ENCODE results near the gene ARHGEF16. TPM values are rescaled to one million over a fixed set of nuclear protein-coding genes. Genes with fewer than 3 reads are reported as not detected.

Gene ARHGEF16
- total RNA-seq, 2 donors from 2014 or later: 47.7 to 64.7 TPM

DNA sequence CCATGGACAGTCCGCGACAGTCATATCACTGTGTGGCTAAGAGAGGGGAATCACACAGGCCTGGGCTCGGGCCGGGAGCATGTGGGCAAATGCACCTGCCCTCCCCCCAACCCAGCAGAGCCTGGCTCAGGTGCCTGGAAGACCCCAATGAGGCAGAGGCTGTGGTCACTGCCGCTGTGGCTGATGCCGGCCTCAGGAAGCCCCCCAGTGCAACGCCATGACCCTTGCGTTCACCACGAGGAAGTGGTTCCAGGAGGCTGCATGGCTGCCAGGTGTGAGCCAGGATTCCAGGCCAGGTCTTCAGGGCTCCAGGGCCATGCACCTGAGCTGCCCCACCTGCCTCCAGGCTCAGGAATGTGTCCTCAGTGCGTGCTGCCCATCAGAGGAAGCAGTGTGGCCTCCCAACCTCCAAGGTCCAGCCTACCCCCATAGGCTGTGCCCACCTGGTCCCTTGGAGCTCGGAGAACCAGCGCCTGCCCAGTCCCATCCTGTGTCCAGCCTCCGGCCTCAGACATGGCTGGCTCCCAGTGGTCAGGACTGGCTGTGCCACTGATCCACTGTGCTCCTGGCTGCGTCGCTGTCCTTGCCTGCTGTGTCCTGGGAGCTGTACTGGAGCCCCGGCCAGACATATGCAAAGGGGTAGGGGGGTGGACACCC, 8.0 kb downstream of the ARHGEF16 start:
- H3K9ac ChIP-seq (ENCODE audit: extremely low read depth, low read length, poor library complexity, severe bottlenecking): no peak overlapping the region
- TF ChIP-seq, protein P1, sequence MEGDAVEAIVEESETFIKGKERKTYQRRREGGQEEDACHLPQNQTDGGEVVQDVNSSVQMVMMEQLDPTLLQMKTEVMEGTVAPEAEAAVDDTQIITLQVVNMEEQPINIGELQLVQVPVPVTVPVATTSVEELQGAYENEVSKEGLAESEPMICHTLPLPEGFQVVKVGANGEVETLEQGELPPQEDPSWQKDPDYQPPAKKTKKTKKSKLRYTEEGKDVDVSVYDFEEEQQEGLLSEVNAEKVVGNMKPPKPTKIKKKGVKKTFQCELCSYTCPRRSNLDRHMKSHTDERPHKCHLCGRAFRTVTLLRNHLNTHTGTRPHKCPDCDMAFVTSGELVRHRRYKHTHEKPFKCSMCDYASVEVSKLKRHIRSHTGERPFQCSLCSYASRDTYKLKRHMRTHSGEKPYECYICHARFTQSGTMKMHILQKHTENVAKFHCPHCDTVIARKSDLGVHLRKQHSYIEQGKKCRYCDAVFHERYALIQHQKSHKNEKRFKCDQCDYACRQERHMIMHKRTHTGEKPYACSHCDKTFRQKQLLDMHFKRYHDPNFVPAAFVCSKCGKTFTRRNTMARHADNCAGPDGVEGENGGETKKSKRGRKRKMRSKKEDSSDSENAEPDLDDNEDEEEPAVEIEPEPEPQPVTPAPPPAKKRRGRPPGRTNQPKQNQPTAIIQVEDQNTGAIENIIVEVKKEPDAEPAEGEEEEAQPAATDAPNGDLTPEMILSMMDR (conservative IDR thresholded peaks at IDR 0.05): no peak
- WGBS, 2 experiments (ENCODE audit: insufficient coverage in 1 of 2, insufficient read length in 1 of 2): 96% methylated on average over 14 to 16 of the region's 16 CpGs
- H3K27ac Mint-ChIP-seq: no peak overlapping the region
- no peaks in the 10 kb centered on the region for H3K4me1 ChIP-seq (ENCODE audit: control insufficient read depth, insufficient read depth, low read length)
- H3K36me3 Mint-ChIP-seq (ENCODE audit: low read depth): peaks cover 34% of the 10 kb centered on the region
- peaks cover 6% of the 10 kb centered on the region for H3K4me1 Mint-ChIP-seq
- H3K27ac ChIP-seq (ENCODE audit: low read depth, low read length): no peak overlapping the region
- no peak for DNase-seq
- H3K27me3 Mint-ChIP-seq (ENCODE audit: insufficient read depth): peaks cover 1% of the 10 kb centered on the region
- no peaks in the 10 kb centered on the region for H3K9me3 Mint-ChIP-seq
- H3K27me3 ChIP-seq (ENCODE audit: control insufficient read depth, insufficient read depth, low read length, poor library complexity, severe bottlenecking): no peaks in the 10 kb centered on the region
- no peaks in the 10 kb centered on the region for H3K9me3 ChIP-seq (ENCODE audit: control insufficient read depth, low read length)
- no peak overlapping the region for H3K4me3 Mint-ChIP-seq
- no peak overlapping the region for H3K4me3 ChIP-seq (ENCODE audit: low read length)
- peaks cover 37% of the 10 kb centered on the region for H3K36me3 ChIP-seq (ENCODE audit: control insufficient read depth, insufficient read depth, low read length)

- WGBS, 2 experiments (ENCODE audit: insufficient coverage in 1 of 2, insufficient read length in 1 of 2): 93 to 100% methylated on average over 12 to 22 of the region's 22 CpGs
- H3K27ac ChIP-seq (ENCODE audit: low read depth, low read length): no peak overlapping the region
- Mint-ChIP-seq H3K4me1 (peaks cover 6% of the 10 kb centered on the region), H3K27ac (no peak overlapping the region), H3K27me3 (ENCODE audit: insufficient read depth) (peaks cover 1% of the 10 kb centered on the region), H3K36me3 (ENCODE audit: low read depth) (peaks cover 34% of the 10 kb centered on the region), H3K9me3 (no peaks in the 10 kb centered on the region), H3K4me3 (no peak overlapping the region)
- no peak overlapping the region for H3K4me3 ChIP-seq (ENCODE audit: low read length)
- H3K9me3 ChIP-seq (ENCODE audit: control insufficient read depth, low read length): no peaks in the 10 kb centered on the region
- peaks cover 37% of the 10 kb centered on the region for H3K36me3 ChIP-seq (ENCODE audit: control insufficient read depth, insufficient read depth, low read length)
- H3K9ac ChIP-seq (ENCODE audit: extremely low read depth, low read length, poor library complexity, severe bottlenecking): no peak overlapping the region
- no peaks in the 10 kb centered on the region for H3K4me1 ChIP-seq (ENCODE audit: control insufficient read depth, insufficient read depth, low read length)
- no peaks in the 10 kb centered on the region for H3K27me3 ChIP-seq (ENCODE audit: control insufficient read depth, insufficient read depth, low read length, poor library complexity, severe bottlenecking)
- TF ChIP-seq, protein P1 (conservative IDR thresholded peaks at IDR 0.05): no peak
- no peak for DNase-seq
Observed at GRCh38 chr1:3463013-3463385, 8.5 kb downstream of the ARHGEF16 start.

- H3K4me3 Mint-ChIP-seq: no peak overlapping the region
- peaks cover 32% of the 10 kb centered on the region for H3K36me3 ChIP-seq (ENCODE audit: control insufficient read depth, insufficient read depth, low read length)
- H3K9me3 Mint-ChIP-seq: no peaks in the 10 kb centered on the region
- peak overlapping the region; percentile 11 for H3K27ac ChIP-seq (ENCODE audit: low read depth, low read length)
- H3K9me3 ChIP-seq (ENCODE audit: control insufficient read depth, low read length): no peaks in the 10 kb centered on the region
- 93 to 96% methylated on average over 12 to 20 of the region's 20 CpGs for WGBS, 2 experiments (ENCODE audit: insufficient coverage in 1 of 2, insufficient read length in 1 of 2)
- TF ChIP-seq, protein P1 (conservative IDR thresholded peaks at IDR 0.05): no peak
- DNase-seq: no peak
- no peak overlapping the region for H3K27ac Mint-ChIP-seq
- H3K4me1 Mint-ChIP-seq: peaks cover 6% of the 10 kb centered on the region
- H3K9ac ChIP-seq (ENCODE audit: extremely low read depth, low read length, poor library complexity, severe bottlenecking): no peak overlapping the region
- no peak overlapping the region for H3K4me3 ChIP-seq (ENCODE audit: low read length)
- H3K4me1 ChIP-seq (ENCODE audit: control insufficient read depth, insufficient read depth, low read length): no peaks in the 10 kb centered on the region
- H3K27me3 ChIP-seq (ENCODE audit: control insufficient read depth, insufficient read depth, low read length, poor library complexity, severe bottlenecking): no peaks in the 10 kb centered on the region
- H3K27me3 Mint-ChIP-seq (ENCODE audit: insufficient read depth): peaks cover 1% of the 10 kb centered on the region
- peaks cover 33% of the 10 kb centered on the region for H3K36me3 Mint-ChIP-seq (ENCODE audit: low read depth)
Observed at GRCh38 chr1:3463408-3463863, 9.0 kb downstream of the ARHGEF16 start.

Measured in endodermal cell (in vitro differentiated cells).